GM10266 (cell line): ENCODE results near the gene KLK10.

Source experiments
- DNase-seq: peaks from one replicate; pipeline ENCODE4 v3.0.0; 2012; ENCODE audit errors: extremely low spot score
- CTCF ChIP-seq: IDR thresholded peaks from 2 replicates; pipeline ENCODE4 v1.5.1; 2012; ENCODE audit warnings: mild to moderate bottlenecking, low read depth; ENCODE audit not compliant: control insufficient read depth, insufficient read depth; ENCODE audit errors: missing control alignments

KLK10 gene

GRCh38 chr19:51019544-51019925 lies at the start of gene KLK10:
TSS of gene KLK10 (minus strand) at chr19:51019709. CDS start at chr19:51019130, 579 bp downstream.
- no peak for TF ChIP-seq CTCF

GRCh38 chr19:51066393-51067186 lies 47.1 kb upstream of the KLK10 start:
- no peak for DNase-seq
- TF ChIP-seq CTCF, result no peak

More at GRCh38 chr19:51019544-51019925, at the start of gene KLK10:
- DNase-seq, result no peak

GRCh38 chr19:51065221-51065960 lies 45.9 kb upstream of the KLK10 start:
- TF ChIP-seq CTCF, result no peak
- DNase-seq, result no peak

- TF ChIP-seq CTCF, result no peak
- no peak for DNase-seq
Observed at GRCh38 chr19:51064534-51065220, 45.2 kb upstream of the KLK10 start, which contains the start of gene KLK13. TSS of gene KLK13 (minus strand) at chr19:51065092. CDS start at chr19:51065067, 25 bp downstream.

- TF ChIP-seq CTCF, result no peak
- no peak for DNase-seq
Observed at GRCh38 chr19:51063664-51064063, 44.2 kb upstream of the KLK10 start.

GRCh38 chr19:51060973-51061372 lies 41.5 kb upstream of the KLK10 start:
- TF ChIP-seq CTCF, result no peak
- no peak for DNase-seq

- no peak for DNase-seq
- TF ChIP-seq CTCF, result no peak
Observed at GRCh38 chr19:51060336-51060735, 40.8 kb upstream of the KLK10 start.
